Neutrophil (primary cell): ENCODE measurements around the gene LRRC7.

ENCODE experiments used
- H3K27ac ChIP-seq: fragments of 200-600 bp; sonication (generic); 2 replicates; pipeline ENCODE4 v1.5.1; 2016; ENCODE audit warnings: mild to moderate bottlenecking, moderate library complexity
- H3K27me3 ChIP-seq: fragments of 200-600 bp; sonication (generic); 2 replicates; pipeline ENCODE4 v1.6.0; 2016; ENCODE audit warnings: mild to moderate bottlenecking
- H3K36me3 ChIP-seq: fragments of 200-600 bp; sonication (generic); 2 replicates; pipeline ENCODE4 v1.5.1; 2017
- H3K4me1 ChIP-seq, 2 experiments: fragments of 200-600 bp in 1 of 2; sonication (generic) in 1 of 2; 1 replicate in 1 of 2; 2 replicates in 1 of 2; pipeline versions ENCODE4 v1.5.1 to v1.6.1; 2013 to 2016; ENCODE audit warnings: low read depth in 1 of 2, low read length in 1 of 2, mild to moderate bottlenecking in 1 of 2, moderate library complexity in 1 of 2; ENCODE audit not compliant: control insufficient read depth in 1 of 2, insufficient read depth in 1 of 2
- H3K4me3 ChIP-seq, 2 experiments: fragments of 200-600 bp in 1 of 2; sonication (generic) in 1 of 2; 1 replicate in 1 of 2; 2 replicates in 1 of 2; pipeline ENCODE4 v1.5.1; 2013 to 2016; ENCODE audit warnings: low read depth in 1 of 2, low read length in 1 of 2, mild to moderate bottlenecking in 1 of 2, moderate library complexity in 1 of 2
- H3K9me3 ChIP-seq: fragments of 200-600 bp; sonication (generic); 2 replicates; pipeline ENCODE4 v1.5.1; 2016
- TF ChIP-seq, protein P1 (sequence below): fragments of 200-600 bp; sonication (generic); IDR thresholded peaks from 2 replicates; pipeline ENCODE4 v1.5.1; 2016; ENCODE audit warnings: antibody characterized with exemption

The LRRC7 gene

DNA sequence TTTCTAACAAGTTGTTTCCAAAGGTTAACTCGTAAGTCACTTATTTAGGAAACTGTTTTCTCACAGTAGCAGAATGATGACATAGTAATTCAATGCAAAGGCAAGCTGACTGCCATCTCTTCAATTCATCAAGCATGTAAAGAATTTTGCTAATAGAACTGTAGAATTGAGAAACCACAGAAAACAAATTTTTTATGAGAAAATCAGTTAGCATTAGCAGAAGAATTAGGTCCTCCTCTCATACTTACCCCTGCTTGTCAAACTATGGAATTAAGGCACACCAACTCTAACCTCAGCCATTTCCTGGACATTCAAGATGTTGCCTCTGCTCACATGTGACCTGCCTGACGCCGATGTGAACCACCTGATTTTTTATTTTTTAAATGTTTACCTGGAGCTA, 522.4 kb downstream of the LRRC7 start:
- Histone ChIP-seq H3K4me1 (no peaks in the 10 kb centered on the region), H3K9me3 (no peaks in the 10 kb centered on the region), H3K4me3 (no peak overlapping the region), H3K36me3 (no peaks in the 10 kb centered on the region), H3K27me3 (no peaks in the 10 kb centered on the region), H3K27ac (no peak overlapping the region)
- TF ChIP-seq, protein P1, sequence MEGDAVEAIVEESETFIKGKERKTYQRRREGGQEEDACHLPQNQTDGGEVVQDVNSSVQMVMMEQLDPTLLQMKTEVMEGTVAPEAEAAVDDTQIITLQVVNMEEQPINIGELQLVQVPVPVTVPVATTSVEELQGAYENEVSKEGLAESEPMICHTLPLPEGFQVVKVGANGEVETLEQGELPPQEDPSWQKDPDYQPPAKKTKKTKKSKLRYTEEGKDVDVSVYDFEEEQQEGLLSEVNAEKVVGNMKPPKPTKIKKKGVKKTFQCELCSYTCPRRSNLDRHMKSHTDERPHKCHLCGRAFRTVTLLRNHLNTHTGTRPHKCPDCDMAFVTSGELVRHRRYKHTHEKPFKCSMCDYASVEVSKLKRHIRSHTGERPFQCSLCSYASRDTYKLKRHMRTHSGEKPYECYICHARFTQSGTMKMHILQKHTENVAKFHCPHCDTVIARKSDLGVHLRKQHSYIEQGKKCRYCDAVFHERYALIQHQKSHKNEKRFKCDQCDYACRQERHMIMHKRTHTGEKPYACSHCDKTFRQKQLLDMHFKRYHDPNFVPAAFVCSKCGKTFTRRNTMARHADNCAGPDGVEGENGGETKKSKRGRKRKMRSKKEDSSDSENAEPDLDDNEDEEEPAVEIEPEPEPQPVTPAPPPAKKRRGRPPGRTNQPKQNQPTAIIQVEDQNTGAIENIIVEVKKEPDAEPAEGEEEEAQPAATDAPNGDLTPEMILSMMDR, result no peak

DNA sequence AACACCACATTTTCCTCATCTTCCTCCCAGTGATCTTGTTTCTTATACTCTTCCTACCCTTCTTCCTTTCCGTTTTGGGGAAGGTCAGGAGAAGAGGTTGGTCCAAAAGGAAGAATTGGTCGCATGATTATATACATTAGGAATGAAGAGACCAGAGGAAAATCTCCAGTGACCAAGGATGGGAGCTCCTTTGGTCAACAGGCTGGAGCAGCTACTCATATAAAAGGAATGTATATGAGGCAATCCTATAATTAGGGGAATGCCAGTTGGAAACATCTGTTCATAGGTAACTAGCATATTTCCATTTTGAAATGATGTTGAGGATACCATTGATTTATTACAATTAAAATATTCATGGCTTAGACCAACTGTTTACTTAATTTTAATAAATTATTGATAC, 523.2 kb downstream of the LRRC7 start:
- H3K27ac ChIP-seq, result no peak overlapping the region
- no peaks in the 10 kb centered on the region for H3K9me3 ChIP-seq
- H3K4me3 ChIP-seq, result no peak overlapping the region
- H3K27me3 ChIP-seq, result no peaks in the 10 kb centered on the region
- H3K4me1 ChIP-seq, result no peaks in the 10 kb centered on the region
- H3K36me3 ChIP-seq, result no peaks in the 10 kb centered on the region
- TF ChIP-seq, protein P1, result no peak

DNA sequence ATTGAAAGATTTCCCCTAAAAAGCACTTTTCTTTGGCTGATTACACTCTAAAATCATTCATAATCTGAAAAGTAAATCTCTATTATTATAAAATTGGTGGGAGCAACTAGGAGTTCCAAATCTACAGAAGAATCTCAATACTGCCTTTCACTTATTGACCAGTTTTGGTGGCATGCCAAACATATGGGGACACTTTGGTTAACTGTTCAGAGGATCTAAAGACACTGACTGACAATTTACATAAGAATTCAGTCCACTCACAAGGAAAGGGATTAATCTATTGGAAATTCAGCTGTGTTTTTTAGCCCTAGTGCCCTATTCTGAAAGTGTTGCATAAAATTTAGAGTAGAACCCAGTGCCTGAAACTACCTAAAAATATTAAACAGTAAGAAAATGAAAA, 524.1 kb downstream of the LRRC7 start:
- Histone ChIP-seq H3K27me3 (no peaks in the 10 kb centered on the region), H3K9me3 (no peaks in the 10 kb centered on the region), H3K4me1 (no peaks in the 10 kb centered on the region), H3K36me3 (no peaks in the 10 kb centered on the region), H3K27ac (no peak overlapping the region), H3K4me3 (no peak overlapping the region)
- TF ChIP-seq, protein P1, result no peak

DNA sequence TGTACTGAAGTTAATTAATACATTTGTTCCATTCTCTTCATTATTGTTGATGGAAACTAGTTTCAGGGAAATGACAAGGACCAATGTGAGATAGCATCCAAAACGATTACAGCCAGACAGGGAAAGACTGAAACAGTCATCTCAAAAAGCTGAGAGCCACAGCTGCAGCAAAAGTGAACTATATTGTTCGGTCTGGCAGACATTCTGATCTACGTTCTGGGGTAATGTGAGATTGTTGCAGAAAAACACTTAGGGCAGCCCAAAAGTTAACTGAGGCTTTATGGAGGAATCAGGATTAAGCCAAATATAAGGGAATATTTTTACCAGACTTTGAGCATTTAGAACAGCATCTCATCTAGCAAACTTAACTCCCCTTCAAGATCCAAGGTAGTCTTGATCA, 524.8 kb downstream of the LRRC7 start:
- no peaks in the 10 kb centered on the region for H3K27me3 ChIP-seq
- H3K36me3 ChIP-seq, result no peaks in the 10 kb centered on the region
- H3K27ac ChIP-seq, result no peak overlapping the region
- TF ChIP-seq, protein P1, result no peak
- no peaks in the 10 kb centered on the region for H3K4me1 ChIP-seq
- no peaks in the 10 kb centered on the region for H3K9me3 ChIP-seq
- H3K4me3 ChIP-seq, result no peak overlapping the region

DNA sequence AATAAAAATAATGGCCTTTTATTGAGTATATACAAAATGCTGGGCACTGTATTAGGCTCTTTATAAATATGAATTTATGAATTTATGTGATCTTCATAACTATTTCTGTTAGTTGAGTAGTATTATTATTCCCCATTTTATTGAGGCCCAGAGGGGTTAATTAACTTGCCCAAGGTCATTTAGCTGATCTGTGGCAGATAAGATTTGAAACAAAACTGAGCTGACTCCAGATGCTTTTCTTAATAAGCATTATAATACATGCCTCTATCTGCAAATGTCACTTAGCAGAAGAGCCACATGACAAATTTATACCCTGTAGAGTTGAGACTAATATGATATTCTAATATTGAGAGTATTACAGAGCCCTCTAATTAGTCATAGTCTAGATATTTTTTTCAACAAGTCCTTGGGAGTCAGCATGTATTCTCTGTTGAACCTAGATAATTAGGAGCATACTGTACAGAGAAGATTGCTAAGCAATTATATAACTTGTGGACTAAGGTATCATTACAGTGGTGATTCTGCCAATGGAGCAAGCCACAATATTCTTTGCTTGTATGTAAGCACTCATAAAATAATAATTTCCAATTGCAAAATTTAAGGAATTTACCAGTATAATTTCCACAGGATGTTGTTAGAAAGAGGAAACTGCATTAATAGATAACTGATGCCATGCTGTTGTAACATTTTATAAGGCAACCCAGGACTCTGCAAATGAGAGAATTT, 525.7 kb downstream of the LRRC7 start:
- Histone ChIP-seq H3K36me3 (no peaks in the 10 kb centered on the region), H3K27ac (no peak overlapping the region), H3K4me3 (no peak overlapping the region), H3K9me3 (no peaks in the 10 kb centered on the region), H3K4me1 (no peaks in the 10 kb centered on the region), H3K27me3 (no peaks in the 10 kb centered on the region)
- TF ChIP-seq, protein P1, result no peak
